ENCODE results near the gene ARL5C.

ARL5C gene

DNA sequence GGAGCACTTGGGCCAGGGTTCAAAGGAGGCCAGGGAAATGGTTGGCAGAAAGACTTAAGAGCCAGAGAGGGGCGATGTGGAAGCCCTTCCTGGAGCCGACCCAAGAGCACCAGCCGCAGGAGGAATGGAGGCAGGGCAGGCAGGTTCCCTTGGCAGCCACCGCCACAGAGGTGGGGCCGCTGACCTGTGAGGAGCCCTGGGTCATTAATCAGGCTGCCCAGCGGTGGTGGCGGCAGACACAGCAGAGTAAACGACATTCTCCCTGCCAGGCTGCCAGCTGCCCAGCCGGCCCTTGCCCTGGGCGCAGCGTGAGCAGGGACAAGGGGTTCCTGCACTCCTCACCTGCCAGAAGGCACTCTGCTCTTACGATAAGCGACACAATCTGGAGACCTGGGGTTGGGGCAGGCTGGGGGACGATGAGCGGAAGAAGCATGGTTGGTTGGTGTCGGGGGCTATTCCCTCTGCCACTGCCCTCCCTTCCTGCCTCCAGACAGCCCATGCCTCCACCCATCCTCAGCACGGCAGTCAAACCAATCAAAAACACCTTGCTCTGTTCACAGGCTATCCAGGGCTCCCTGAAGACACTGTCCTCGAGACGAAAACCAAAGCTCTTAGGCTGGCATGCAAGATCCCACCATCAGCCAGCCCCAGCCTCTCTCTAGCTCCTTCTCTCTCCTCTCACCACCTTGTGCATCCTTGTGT, 55.4 kb downstream of the ARL5C start:
- intact Hi-C loops (cut with micrococcal nuclease), result no loop called here
- Mint-ChIP-seq H3K27me3 (peaks cover 79% of the 10 kb centered on the region), H3K9me3 (no peaks in the 10 kb centered on the region), H3K4me1 (ENCODE audit: low read depth) (peaks cover 14% of the 10 kb centered on the region), H3K36me3 (ENCODE audit: low read depth) (no peaks in the 10 kb centered on the region), H3K27ac (no peak overlapping the region), H3K4me3 (no peak overlapping the region)

- H3K27ac Mint-ChIP-seq, result no peak overlapping the region
These were observed 57.2 kb downstream of the ARL5C start for GRCh38 chr17:39108461-39109375.

DNA sequence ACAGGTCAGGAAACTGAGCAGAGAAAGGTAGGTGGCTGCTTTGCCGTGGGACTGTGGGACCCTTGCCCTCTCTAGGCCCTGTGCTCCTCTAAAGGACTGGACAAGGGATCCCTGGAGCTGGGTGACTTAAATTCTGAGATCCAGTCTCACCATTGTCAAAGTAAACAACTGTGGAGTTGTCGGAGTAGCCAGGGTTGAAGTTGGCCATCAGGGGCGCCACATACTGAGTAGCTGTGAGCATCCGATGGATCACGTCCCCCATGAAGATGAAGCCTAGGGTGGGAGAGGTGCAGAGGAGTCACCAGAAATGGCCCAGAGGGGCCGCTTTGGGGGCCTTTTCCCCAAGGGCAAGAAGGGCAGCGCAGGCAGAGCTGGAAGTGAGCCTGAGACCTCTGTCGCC, 58.0 kb downstream of the ARL5C start:
- Mint-ChIP-seq H3K4me3 (no peak overlapping the region), H3K36me3 (ENCODE audit: low read depth) (no peaks in the 10 kb centered on the region), H3K4me1 (ENCODE audit: low read depth) (peaks cover 6% of the 10 kb centered on the region), H3K27me3 (peaks cover 74% of the 10 kb centered on the region), H3K27ac (no peak overlapping the region), H3K9me3 (no peaks in the 10 kb centered on the region)
- intact Hi-C loops (cut with micrococcal nuclease), result no loop called here

More at GRCh38 chr17:39108461-39109375, 57.2 kb downstream of the ARL5C start:
- intact Hi-C loops (cut with micrococcal nuclease), result no loop called here
- Mint-ChIP-seq H3K36me3 (ENCODE audit: low read depth) (no peaks in the 10 kb centered on the region), H3K4me1 (ENCODE audit: low read depth) (peaks cover 6% of the 10 kb centered on the region), H3K27me3 (peaks cover 76% of the 10 kb centered on the region), H3K9me3 (no peaks in the 10 kb centered on the region), H3K4me3 (no peak overlapping the region)

DNA sequence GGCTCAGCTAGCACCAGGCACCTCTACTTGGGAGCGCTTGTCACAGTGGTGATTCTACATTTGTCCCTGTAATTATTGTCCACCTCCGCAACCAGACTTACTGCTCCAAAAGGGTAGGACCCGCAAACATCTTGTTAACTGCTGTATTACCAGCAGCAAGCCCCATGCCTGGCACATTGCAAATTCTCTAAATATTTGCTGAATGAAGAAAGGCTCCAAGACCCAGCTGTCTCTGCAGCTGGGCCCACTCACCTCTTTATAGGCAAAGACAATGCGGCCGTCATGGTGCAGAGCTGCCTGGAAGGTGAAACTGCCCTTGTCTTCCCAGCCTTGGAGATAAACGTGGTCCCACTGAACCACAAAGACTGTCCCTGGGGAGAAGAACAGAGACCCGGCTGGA, 58.8 kb downstream of the ARL5C start:
- H3K4me3 Mint-ChIP-seq, result no peak overlapping the region
- H3K36me3 Mint-ChIP-seq (ENCODE audit: low read depth), result no peaks in the 10 kb centered on the region
- H3K9me3 Mint-ChIP-seq, result no peaks in the 10 kb centered on the region
- H3K4me1 Mint-ChIP-seq (ENCODE audit: low read depth), result peaks cover 6% of the 10 kb centered on the region
- H3K27me3 Mint-ChIP-seq, result peaks cover 67% of the 10 kb centered on the region
- H3K27ac Mint-ChIP-seq, result no peak overlapping the region
- intact Hi-C loops (cut with micrococcal nuclease), result no loop called here

All from dendritic cell treated with granulocyte-macrophage colony-stimulating factor and Interleukin-4, amounts not matched to agents 40 ng/mL and 50 ng/mL, for 4 days (primary cell).